ENCODE data around the gene COMT.

GRCh38 chr22:19959043-19959586 is 17.5 kb downstream of the COMT start:
- TF ChIP-seq CTCF (IDR thresholded peaks at IDR 0.05) (no peak), EZH2 (IDR thresholded peaks at IDR 0.05) (no peak), EZH2phosphoT487 (IDR thresholded peaks at IDR 0.05) (no peak)
